Bronchial epithelial cell (primary cell): ENCODE measurements around the gene SDHA. TPM values are rescaled to one million over a fixed set of nuclear protein-coding genes. Genes with fewer than 3 reads are reported as not detected.

Experiments used
- DNase-seq: peaks from one replicate; pipeline ENCODE4 v3.0.0-alpha.2; 2010; ENCODE audit warnings: low read depth
- FAIRE-seq: peaks from 2 replicates; lab custom pipeline; 2011; peaks lifted over from hg19 to GRCh38; lab: Jason Lieb, UNC
- H3K27me3 ChIP-seq: 2 replicates; pipeline ENCODE4 v1.5.1; 2011; ENCODE audit warnings: low read length; ENCODE audit not compliant: control insufficient read depth, insufficient read depth
- H3K36me3 ChIP-seq: 2 replicates; pipeline ENCODE4 v1.5.1; 2011; ENCODE audit warnings: low read length; ENCODE audit not compliant: control insufficient read depth, insufficient read depth
- H3K4me3 ChIP-seq: 2 replicates; pipeline ENCODE4 v1.5.1; 2011; ENCODE audit warnings: mild to moderate bottlenecking, low read depth, low read length, control low read depth
- CTCF ChIP-seq: IDR thresholded peaks from 2 replicates; pipeline ENCODE4 v1.5.1; 2011; ENCODE audit warnings: mild to moderate bottlenecking, moderate library complexity, low read length, control low read depth, inconsistent platforms; ENCODE audit not compliant: insufficient read depth, severe bottlenecking
- total RNA-seq: library from RNA; depleted of rRNA; stranded (reverse); fragments of >200 nt; gene quantifications from 2 replicates; pipeline ENCODE4 v1.2.1, GENCODE V29; 2014

The SDHA gene
- total RNA-seq, 1 donor from 2014 or later, result 136 TPM

GRCh38 chr5:204001-204400 is 14.1 kb upstream of the SDHA start:
- no peaks in the 10 kb centered on the region for H3K27me3 ChIP-seq
- FAIRE-seq, result no peak
- peaks cover 7% of the 10 kb centered on the region for H3K36me3 ChIP-seq
- DNase-seq, result no peak
- H3K4me3 ChIP-seq, result no peak overlapping the region
- TF ChIP-seq CTCF, result no peak

GRCh38 chr5:204462-204861 is 13.7 kb upstream of the SDHA start:
- DNase-seq (no peak), FAIRE-seq (no peak)
- TF ChIP-seq CTCF, result no peak
- H3K4me3 ChIP-seq, result no peak overlapping the region
- no peaks in the 10 kb centered on the region for H3K27me3 ChIP-seq
- H3K36me3 ChIP-seq, result peaks cover 7% of the 10 kb centered on the region

GRCh38 chr5:204966-205670 is 13.0 kb upstream of the SDHA start:
- TF ChIP-seq CTCF, result no peak
- Histone ChIP-seq H3K36me3 (peaks cover 7% of the 10 kb centered on the region), H3K27me3 (no peaks in the 10 kb centered on the region), H3K4me3 (no peak overlapping the region)
- DNase-seq (no peak), FAIRE-seq (no peak)

- no peak for FAIRE-seq
- Histone ChIP-seq H3K4me3 (no peak overlapping the region), H3K27me3 (no peaks in the 10 kb centered on the region), H3K36me3 (peaks cover 7% of the 10 kb centered on the region)
- TF ChIP-seq CTCF, result no peak
- DNase-seq, result no peak
Measured at GRCh38 chr5:206406-206805, 11.7 kb upstream of the SDHA start.

GRCh38 chr5:206927-207536 is 11.1 kb upstream of the SDHA start:
- Histone ChIP-seq H3K36me3 (peaks cover 7% of the 10 kb centered on the region), H3K4me3 (no peak overlapping the region), H3K27me3 (no peaks in the 10 kb centered on the region)
- TF ChIP-seq CTCF, result no peak
- no peak for DNase-seq
- FAIRE-seq, result no peak
